ENCODE results near the gene PPFIBP1. TPM values are rescaled to one million over a fixed set of nuclear protein-coding genes. Genes with fewer than 3 reads are reported as not detected.
"Not testable (repeated sequence)": the region's sequence is repeated elsewhere in the genome, so short reads cannot be mapped to it uniquely, and the experiment has no call there.

PPFIBP1 gene
- total RNA-seq, 2 experiments from 2014 or later: 14.9 to 15.6 TPM

GRCh38 chr12:27544858-27545257 lies 20.9 kb downstream of the PPFIBP1 start:
- ATAC-seq; intact Hi-C loops (cut with DNase I, micrococcal nuclease); H3K9me3 Mint-ChIP-seq (ENCODE audit: low read depth); POLR2A ChIA-PET; H3K36me3 Mint-ChIP-seq (ENCODE audit: low read depth); H3K4me3 Mint-ChIP-seq; H3K27ac Mint-ChIP-seq; DNase-seq; H3K27me3 Mint-ChIP-seq: not testable (repeated sequence)
- CTCF ChIA-PET: interaction anchor here (0.6 kb wide), 1 partner anchor 11 kb away, joined by 3 read pairs; no protein-coding TSS in a partner anchor
- peaks cover 14% of the 10 kb centered on the region for H3K4me1 Mint-ChIP-seq

GRCh38 chr12:27545665-27546064 lies 21.7 kb downstream of the PPFIBP1 start:
- no peaks in the 10 kb centered on the region for H3K9me3 Mint-ChIP-seq (ENCODE audit: low read depth)
- ChIA-PET POLR2A (interaction anchor here (0.6 kb wide), 1 partner anchor 35 kb away, joined by 3 read pairs; no protein-coding TSS in a partner anchor), CTCF (interaction anchor here (0.6 to 1.4 kb wide), 2 partner anchors 11 to 107 kb away, joined by 3 to 4 read pairs; no protein-coding TSS in a partner anchor)
- intact Hi-C loops (cut with DNase I, micrococcal nuclease): no loop called here
- no peak for ATAC-seq
- peaks cover 7% of the 10 kb centered on the region for H3K27me3 Mint-ChIP-seq
- no peak overlapping the region for H3K27ac Mint-ChIP-seq
- no peak overlapping the region for H3K4me3 Mint-ChIP-seq
- DNase-seq: no peak
- H3K36me3 Mint-ChIP-seq (ENCODE audit: low read depth): peaks cover 5% of the 10 kb centered on the region
- H3K4me1 Mint-ChIP-seq: peaks cover 15% of the 10 kb centered on the region

- ATAC-seq (no peak), DNase-seq (no peak)
- peaks cover 15% of the 10 kb centered on the region for H3K4me1 Mint-ChIP-seq
- CTCF ChIA-PET: interaction anchor here (0.6 to 1.0 kb wide), 2 partner anchors 16 to 192 kb away, joined by 3 read pairs; no protein-coding TSS in a partner anchor
- H3K27me3 Mint-ChIP-seq: peaks cover 6% of the 10 kb centered on the region
- H3K4me3 Mint-ChIP-seq: no peak overlapping the region
- POLR2A ChIA-PET: no interaction called here
- H3K27ac Mint-ChIP-seq: no peak overlapping the region
- no peaks in the 10 kb centered on the region for H3K9me3 Mint-ChIP-seq (ENCODE audit: low read depth)
- peaks cover 5% of the 10 kb centered on the region for H3K36me3 Mint-ChIP-seq (ENCODE audit: low read depth)
- intact Hi-C loops (cut with DNase I, micrococcal nuclease): no loop called here
Measured at GRCh38 chr12:27547592-27547991, 23.6 kb downstream of the PPFIBP1 start.

- Mint-ChIP-seq H3K9me3 (ENCODE audit: low read depth) (no peaks in the 10 kb centered on the region), H3K4me1 (peaks cover 17% of the 10 kb centered on the region), H3K27ac (no peak overlapping the region), H3K36me3 (ENCODE audit: low read depth) (peaks cover 5% of the 10 kb centered on the region), H3K4me3 (no peak overlapping the region), H3K27me3 (peaks cover 4% of the 10 kb centered on the region)
- intact Hi-C loops (cut with DNase I, micrococcal nuclease): no loop called here
- ChIA-PET POLR2A (no interaction called here), CTCF (no interaction called here)
- DNase-seq: no peak
- peak; percentile 30 for ATAC-seq
Measured at GRCh38 chr12:27548301-27549199, 24.5 kb downstream of the PPFIBP1 start.

- Mint-ChIP-seq H3K36me3 (ENCODE audit: low read depth) (peaks cover 4% of the 10 kb centered on the region), H3K27ac (no peak overlapping the region), H3K9me3 (ENCODE audit: low read depth) (no peaks in the 10 kb centered on the region), H3K4me3 (no peak overlapping the region), H3K4me1 (peaks cover 17% of the 10 kb centered on the region), H3K27me3 (peaks cover 2% of the 10 kb centered on the region)
- DNase-seq (no peak), ATAC-seq (no peak)
- POLR2A ChIA-PET: no interaction called here
- CTCF ChIA-PET: interaction anchor here (1.0 kb wide), 1 partner anchor 1352 kb away, joined by 5 read pairs; no protein-coding TSS in a partner anchor
- intact Hi-C loops (cut with DNase I, micrococcal nuclease): no loop called here
Measured at GRCh38 chr12:27549236-27549800, 25.3 kb downstream of the PPFIBP1 start.

- Mint-ChIP-seq H3K4me3 (no peak overlapping the region), H3K27ac (no peak overlapping the region), H3K4me1 (peaks cover 17% of the 10 kb centered on the region), H3K9me3 (ENCODE audit: low read depth) (no peaks in the 10 kb centered on the region), H3K36me3 (ENCODE audit: low read depth) (no peaks in the 10 kb centered on the region), H3K27me3 (peaks cover 3% of the 10 kb centered on the region)
- ATAC-seq: no peak
- ChIA-PET CTCF (interaction anchor here (0.9 to 1.0 kb wide), 2 partner anchors 12 to 1352 kb away, joined by 3 to 5 read pairs; no protein-coding TSS in a partner anchor), POLR2A (no interaction called here)
- DNase-seq: peak; percentile 14
- intact Hi-C loops (cut with DNase I, micrococcal nuclease): no loop called here
Measured at GRCh38 chr12:27549801-27550652, 26.0 kb downstream of the PPFIBP1 start.

- no peaks in the 10 kb centered on the region for H3K36me3 Mint-ChIP-seq (ENCODE audit: low read depth)
Measured at GRCh38 chr12:27550653-27550975, 26.6 kb downstream of the PPFIBP1 start.

GRCh38 chr12:27551172-27551840 lies 27.3 kb downstream of the PPFIBP1 start:
- peaks cover 29% of the 10 kb centered on the region for H3K4me1 Mint-ChIP-seq
- no peaks in the 10 kb centered on the region for H3K9me3 Mint-ChIP-seq (ENCODE audit: low read depth)

More at GRCh38 chr12:27550653-27550975, 26.6 kb downstream of the PPFIBP1 start:
- ATAC-seq: no peak
- ChIA-PET POLR2A (no interaction called here), CTCF (interaction anchor here (0.9 to 1.0 kb wide), 2 partner anchors 11 to 1353 kb away, joined by 3 to 5 read pairs; no protein-coding TSS in a partner anchor)
- no peaks in the 10 kb centered on the region for H3K9me3 Mint-ChIP-seq (ENCODE audit: low read depth)
- peaks cover 22% of the 10 kb centered on the region for H3K4me1 Mint-ChIP-seq
- no peak overlapping the region for H3K27ac Mint-ChIP-seq
- intact Hi-C loops (cut with DNase I, micrococcal nuclease): no loop called here
- no peak overlapping the region for H3K4me3 Mint-ChIP-seq
- peaks cover 3% of the 10 kb centered on the region for H3K27me3 Mint-ChIP-seq
- DNase-seq: no peak

GRCh38 chr12:27552235-27552634 lies 28.2 kb downstream of the PPFIBP1 start:
- intact Hi-C loops (cut with DNase I, micrococcal nuclease): no loop called here
- CTCF ChIA-PET: no interaction called here
- DNase-seq (no peak), ATAC-seq (no peak)
- Mint-ChIP-seq H3K9me3 (ENCODE audit: low read depth) (no peaks in the 10 kb centered on the region), H3K27ac (no peak overlapping the region), H3K4me1 (peaks cover 34% of the 10 kb centered on the region), H3K27me3 (peaks cover 3% of the 10 kb centered on the region), H3K4me3 (no peak overlapping the region), H3K36me3 (ENCODE audit: low read depth) (no peaks in the 10 kb centered on the region)
- POLR2A ChIA-PET: no interaction called here

More at GRCh38 chr12:27551172-27551840, 27.3 kb downstream of the PPFIBP1 start:
- Mint-ChIP-seq H3K27ac (no peak overlapping the region), H3K4me3 (no peak overlapping the region), H3K36me3 (ENCODE audit: low read depth) (no peaks in the 10 kb centered on the region), H3K27me3 (peaks cover 3% of the 10 kb centered on the region)
- ChIA-PET POLR2A (no interaction called here), CTCF (interaction anchor here (0.6 to 0.9 kb wide), 2 partner anchors 10 to 409 kb away, joined by 3 read pairs; no protein-coding TSS in a partner anchor)
- no peak for DNase-seq
- no peak for ATAC-seq
- intact Hi-C loops (cut with DNase I, micrococcal nuclease): no loop called here

- DNase-seq: no peak
- ATAC-seq: no peak
- Mint-ChIP-seq H3K9me3 (ENCODE audit: low read depth) (no peaks in the 10 kb centered on the region), H3K4me1 (peaks cover 34% of the 10 kb centered on the region), H3K4me3 (no peak overlapping the region), H3K36me3 (ENCODE audit: low read depth) (no peaks in the 10 kb centered on the region), H3K27ac (no peak overlapping the region), H3K27me3 (peaks cover 3% of the 10 kb centered on the region)
- POLR2A ChIA-PET: no interaction called here
- intact Hi-C loops (cut with DNase I, micrococcal nuclease): no loop called here
- CTCF ChIA-PET: interaction anchor here (0.7 kb wide), 1 partner anchor 219 kb away, joined by 3 read pairs; no protein-coding TSS in a partner anchor
Measured at GRCh38 chr12:27552886-27553560, 29.0 kb downstream of the PPFIBP1 start.

Data from activated CD4-positive, alpha-beta T cell treated with anti-CD3 and anti-CD28 coated beads for 36 hours (primary cell).